Dedifferentiated amniotic fluid mesenchymal stem cell (primary cell): ENCODE data around the gene KRTAP6-3.

Experiments
- DNase-seq: peaks from one replicate; pipeline ENCODE4 v3.0.0-alpha.2; 2016; ENCODE audit errors: extremely low spot score

The KRTAP6-3 gene

GRCh38 chr21:30625449-30626165, 33.4 kb downstream of the KRTAP6-3 start:
- no peak for DNase-seq

GRCh38 chr21:30628109-30628508, 35.9 kb downstream of the KRTAP6-3 start:
- no peak for DNase-seq

- no peak for DNase-seq
Measured at GRCh38 chr21:30629200-30629599, 37.0 kb downstream of the KRTAP6-3 start.

- DNase-seq, result no peak
Measured at GRCh38 chr21:30634906-30635305, 42.7 kb downstream of the KRTAP6-3 start, which contains the start of gene KRTAP20-2. Gene KRTAP20-2, plus strand, starts transcription at chr21:30635206. Its CDS starts 58 bp downstream, at chr21:30635264.

- DNase-seq, result no peak
Measured at GRCh38 chr21:30638686-30639085, 46.4 kb downstream of the KRTAP6-3 start.

- no peak for DNase-seq
Measured at GRCh38 chr21:30642564-30642963, 50.3 kb downstream of the KRTAP6-3 start, which contains the start of gene KRTAP20-3. Gene KRTAP20-3, plus strand, starts transcription at chr21:30642864.
